CD4-positive, alpha-beta T cell treated with Interleukin-21 for 1 hour (primary cell): ENCODE measurements around the gene GRB10.
A peak's percentile ranks its signal among the peaks of the same experiment; 100 is the strongest.
"Not testable (repeated sequence)": the region's sequence is repeated elsewhere in the genome, so short reads cannot be mapped to it uniquely, and the experiment has no call there.

Source experiments
- DNase-seq: peaks from one replicate; pipeline ENCODE4 v3.0.0-alpha.2; 2020

The GRB10 gene

GRCh38 chr7:50774319-50774718, 8.4 kb downstream of the GRB10 start:
- no peak for DNase-seq

GRCh38 chr7:50773071-50773470, 9.6 kb downstream of the GRB10 start:
- not testable (repeated sequence) for DNase-seq

- no peak for DNase-seq
Observed at GRCh38 chr7:50771120-50772002, 11.3 kb downstream of the GRB10 start.

GRCh38 chr7:50768485-50769474, 13.9 kb downstream of the GRB10 start:
- DNase-seq: no peak

- DNase-seq: no peak
Observed at GRCh38 chr7:50766849-50767207, 15.9 kb downstream of the GRB10 start.

GRCh38 chr7:50766106-50766848, 16.4 kb downstream of the GRB10 start:
- DNase-seq: no peak

- DNase-seq: no peak
Observed at GRCh38 chr7:50762337-50762736, 20.4 kb downstream of the GRB10 start.

GRCh38 chr7:50761713-50762112, 21.0 kb downstream of the GRB10 start:
- DNase-seq: no peak

- DNase-seq: no peak
Observed at GRCh38 chr7:50757703-50758390, 24.8 kb downstream of the GRB10 start.

GRCh38 chr7:50756180-50756579, 26.5 kb downstream of the GRB10 start:
- no peak for DNase-seq

- no peak for DNase-seq
Observed at GRCh38 chr7:50754684-50755083, 28.0 kb downstream of the GRB10 start.

- DNase-seq: no peak
Observed at GRCh38 chr7:50754241-50754640, 28.5 kb downstream of the GRB10 start.

GRCh38 chr7:50752422-50752821, 30.3 kb downstream of the GRB10 start:
- no peak for DNase-seq

- no peak for DNase-seq
Observed at GRCh38 chr7:50751146-50751545, 31.6 kb downstream of the GRB10 start.

GRCh38 chr7:50749896-50750295, 32.8 kb downstream of the GRB10 start:
- DNase-seq: no peak

- DNase-seq: no peak
Observed at GRCh38 chr7:50748472-50748871, 34.2 kb downstream of the GRB10 start.

GRCh38 chr7:50745835-50746234, 36.9 kb downstream of the GRB10 start:
- no peak for DNase-seq

- no peak for DNase-seq
Observed at GRCh38 chr7:50745336-50745735, 37.4 kb downstream of the GRB10 start.

- no peak for DNase-seq
Observed at GRCh38 chr7:50743893-50744292, 38.8 kb downstream of the GRB10 start.

- DNase-seq: no peak
Observed at GRCh38 chr7:50743016-50743415, 39.7 kb downstream of the GRB10 start.

GRCh38 chr7:50742401-50742800, 40.3 kb downstream of the GRB10 start:
- no peak for DNase-seq

GRCh38 chr7:50739744-50740435, 42.8 kb downstream of the GRB10 start:
- DNase-seq: peak; percentile 89
